GM23248 (cell line): ENCODE results near the gene RHPN2.

Source experiments
- EZH2 ChIP-seq: fragments of 200-600 bp; sonication (generic); IDR thresholded peaks from 2 replicates; pipeline ENCODE4 v1.6.1; 2018; ENCODE audit warnings: antibody characterized with exemption, mild to moderate bottlenecking; ENCODE audit not compliant: insufficient read depth, poor library complexity, severe bottlenecking
- EZH2phosphoT487 ChIP-seq: fragments of 200-600 bp; sonication (generic); IDR thresholded peaks from 2 replicates; pipeline ENCODE4 v1.6.1; 2018; ENCODE audit warnings: antibody characterized with exemption, moderate library complexity, mild to moderate bottlenecking, low read depth; ENCODE audit not compliant: insufficient read depth

DNA sequence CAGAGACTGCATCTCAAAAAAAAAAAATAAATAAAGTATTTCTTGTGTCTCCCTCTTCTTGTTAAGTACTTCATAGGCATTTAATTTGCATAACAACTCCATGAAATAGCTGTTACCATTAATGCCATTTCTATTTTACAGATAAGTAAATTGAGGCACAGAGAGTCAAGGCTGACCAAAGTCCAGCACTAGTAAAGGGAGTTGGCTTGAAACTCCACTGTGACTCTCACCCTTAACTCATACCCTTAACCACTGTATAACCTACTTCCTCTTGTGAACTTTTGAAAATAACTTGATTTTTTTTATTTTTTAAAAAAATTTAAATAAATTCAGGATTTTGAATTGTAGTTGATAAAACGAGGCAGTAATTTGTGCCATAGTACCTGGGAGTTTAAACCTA lies 22.3 kb upstream of the RHPN2 start:
- TF ChIP-seq EZH2phosphoT487 (no peak), EZH2 (no peak)
